Suprapubic skin (tissue), 4 donors: ENCODE data around the gene MAP2K1. TPM values are rescaled to one million over a fixed set of nuclear protein-coding genes. Genes with fewer than 3 reads are reported as not detected.

Experiments
- DNase-seq, 2 donors: peaks; one replicate each; pipeline ENCODE4 v3.0.0-alpha.2; 2019; ENCODE audit warnings: low spot score in 2 of 2
- H3K27ac ChIP-seq: fragments of 200-600 bp; sonication (generic); one replicate; pipeline ENCODE4 v1.5.1; 2019
- H3K27me3 ChIP-seq: fragments of 200-600 bp; sonication (generic); one replicate; pipeline ENCODE4 v1.5.1; 2019
- H3K36me3 ChIP-seq: fragments of 200-600 bp; sonication (generic); one replicate; pipeline ENCODE4 v1.5.1; 2019
- H3K4me1 ChIP-seq: fragments of 200-600 bp; sonication (generic); one replicate; pipeline ENCODE4 v1.5.1; 2019
- H3K4me3 ChIP-seq: fragments of 200-600 bp; sonication (generic); one replicate; pipeline ENCODE4 v1.5.1; 2019; ENCODE audit warnings: mild to moderate bottlenecking
- H3K9me3 ChIP-seq: fragments of 200-600 bp; sonication (generic); one replicate; pipeline ENCODE4 v1.5.1; 2019
- CTCF ChIP-seq, 2 donors: fragments of 200-600 bp in 1 of 2; fragments of 450-650 bp in 1 of 2; sonication (generic) in 1 of 2; IDR thresholded peaks; one replicate each; pipeline ENCODE4 v1.5.1; 2016 to 2019; ENCODE audit warnings: antibody characterized with exemption in 2 of 2, mild to moderate bottlenecking in 1 of 2, moderate library complexity in 1 of 2
- EP300 ChIP-seq: sonication (generic); formaldehyde crosslinking; IDR thresholded peaks from one replicate; pipeline ENCODE4 v1.6.1; 2017; ENCODE audit warnings: antibody characterized with exemption
- POLR2A ChIP-seq, 2 donors: fragments of 450-650 bp; IDR thresholded peaks; one replicate each; pipeline ENCODE4 v1.6.1; 2017; ENCODE audit warnings: antibody characterized with exemption in 2 of 2, mild to moderate bottlenecking in 2 of 2, moderate library complexity in 2 of 2
- POLR2AphosphoS5 ChIP-seq, 3 donors: sonication (generic); formaldehyde crosslinking; IDR thresholded peaks; one replicate each; pipeline ENCODE4 v1.6.1; 2017; ENCODE audit warnings: antibody characterized with exemption in 3 of 3
- WGBS: methylation state at CpG from one replicate; pipeline ENCODE4 v1.1.5; 2018; 5-methylcytosine and 5-hydroxymethylcytosine counted together
- total RNA-seq, 4 donors: library from RNA; depleted of rRNA; stranded (reverse); fragments of >200 nt; gene quantifications; one replicate each; pipeline ENCODE4 v1.1.0, GENCODE V29; 2016

Gene MAP2K1
- total RNA-seq, 4 donors from 2014 or later, result 23.6 to 31.0 (median 27.9) TPM

- TF ChIP-seq CTCF (IDR thresholded peaks at IDR 0.05) (no peak), EP300 (no peak), POLR2A (IDR thresholded peaks at IDR 0.05) (no peak), POLR2AphosphoS5 (IDR thresholded peaks at IDR 0.05) (no peak)
- Histone ChIP-seq H3K27me3 (no peaks in the 10 kb centered on the region), H3K27ac (no peak overlapping the region), H3K9me3 (no peaks in the 10 kb centered on the region), H3K36me3 (no peaks in the 10 kb centered on the region), H3K4me1 (peaks cover 7% of the 10 kb centered on the region), H3K4me3 (no peak overlapping the region)
- DNase-seq, result no peak
- WGBS, result 83% methylated on average over 8 of the region's 8 CpGs
Observed at GRCh38 chr15:66401130-66402021, 14.7 kb downstream of the MAP2K1 start.

- no peak overlapping the region for H3K27ac ChIP-seq
- H3K27me3 ChIP-seq, result no peaks in the 10 kb centered on the region
- H3K36me3 ChIP-seq, result no peaks in the 10 kb centered on the region
- no peak overlapping the region for H3K4me3 ChIP-seq
- no peak for DNase-seq
- WGBS, result 95% methylated on average over 3 of the region's 3 CpGs
- no peak for TF ChIP-seq POLR2A (IDR thresholded peaks at IDR 0.05)
- no peak for TF ChIP-seq EP300
- TF ChIP-seq POLR2AphosphoS5 (IDR thresholded peaks at IDR 0.05), result no peak
- TF ChIP-seq CTCF (IDR thresholded peaks at IDR 0.05), result no peak
- no peaks in the 10 kb centered on the region for H3K9me3 ChIP-seq
- H3K4me1 ChIP-seq, result peaks cover 7% of the 10 kb centered on the region
Observed at GRCh38 chr15:66402761-66403284, 16.1 kb downstream of the MAP2K1 start.

- WGBS, result 87% methylated on average over 5 of the region's 5 CpGs
- no peak for TF ChIP-seq EP300
- TF ChIP-seq POLR2A (IDR thresholded peaks at IDR 0.05), result no peak
- TF ChIP-seq CTCF (IDR thresholded peaks at IDR 0.05), result no peak
- no peak for TF ChIP-seq POLR2AphosphoS5 (IDR thresholded peaks at IDR 0.05)
- no peak overlapping the region for H3K27ac ChIP-seq
Observed at GRCh38 chr15:66403323-66403722, 16.6 kb downstream of the MAP2K1 start.

GRCh38 chr15:66404122-66404521 is 17.4 kb downstream of the MAP2K1 start:
- DNase-seq, result no peak
- H3K27me3 ChIP-seq, result no peaks in the 10 kb centered on the region
- WGBS, result 83% methylated on average over 8 of the region's 8 CpGs
- H3K9me3 ChIP-seq, result no peaks in the 10 kb centered on the region
- H3K27ac ChIP-seq, result no peak overlapping the region
- no peak overlapping the region for H3K4me3 ChIP-seq
- TF ChIP-seq POLR2A (IDR thresholded peaks at IDR 0.05), result no peak
- no peak for TF ChIP-seq POLR2AphosphoS5 (IDR thresholded peaks at IDR 0.05)
- TF ChIP-seq CTCF (IDR thresholded peaks at IDR 0.05), result no peak
- H3K36me3 ChIP-seq, result no peaks in the 10 kb centered on the region
- peaks cover 7% of the 10 kb centered on the region for H3K4me1 ChIP-seq

More at GRCh38 chr15:66403323-66403722, 16.6 kb downstream of the MAP2K1 start:
- no peak for DNase-seq
- Histone ChIP-seq H3K4me1 (peaks cover 7% of the 10 kb centered on the region), H3K4me3 (no peak overlapping the region), H3K27me3 (no peaks in the 10 kb centered on the region), H3K9me3 (no peaks in the 10 kb centered on the region), H3K36me3 (no peaks in the 10 kb centered on the region)

- no peaks in the 10 kb centered on the region for H3K36me3 ChIP-seq
- no peak overlapping the region for H3K4me3 ChIP-seq
- H3K4me1 ChIP-seq, result peaks cover 7% of the 10 kb centered on the region
- DNase-seq, result no peak
- H3K27ac ChIP-seq, result no peak overlapping the region
- TF ChIP-seq CTCF (IDR thresholded peaks at IDR 0.05), result no peak
- no peak for TF ChIP-seq POLR2A (IDR thresholded peaks at IDR 0.05)
- no peak for TF ChIP-seq EP300
- TF ChIP-seq POLR2AphosphoS5 (IDR thresholded peaks at IDR 0.05), result no peak
- no peaks in the 10 kb centered on the region for H3K9me3 ChIP-seq
- no peaks in the 10 kb centered on the region for H3K27me3 ChIP-seq
- 81% methylated on average over 7 of the region's 7 CpGs for WGBS
Observed at GRCh38 chr15:66404532-66404931, 17.8 kb downstream of the MAP2K1 start.
